HL-60 (cell line): ENCODE measurements around the gene PLPPR5.

Experiments used
- DNase-seq, 2 experiments: peaks; one replicate each; pipeline ENCODE4 v3.0.0-alpha.2; 2010 to 2020; ENCODE audit warnings: low read depth in 1 of 2, low spot score in 1 of 2
- H3K27ac ChIP-seq: fragments of 250-450 bp; sonication (Bioruptor Pico); replicated peaks from 2 replicates; pipeline ENCODE4 v1.5.1; 2020; ENCODE audit warnings: mild to moderate bottlenecking, moderate library complexity
- H3K27me3 ChIP-seq: fragments of 250-450 bp; sonication (Bioruptor Pico); 2 replicates; pipeline ENCODE4 v1.5.1; 2021; ENCODE audit warnings: mild to moderate bottlenecking, moderate library complexity; ENCODE audit not compliant: insufficient read depth, poor library complexity, severe bottlenecking
- H3K4me3 ChIP-seq: replicated peaks from 2 replicates; pipeline ENCODE4 v1.5.1; 2011; ENCODE audit warnings: mild to moderate bottlenecking, control low read depth, low read length; ENCODE audit not compliant: insufficient read depth
- GABPA ChIP-seq: IDR thresholded peaks from 2 replicates; pipeline ENCODE4 v1.6.1; 2012; ENCODE audit warnings: low read depth
- POLR2AphosphoS5 ChIP-seq: IDR thresholded peaks from 2 replicates; pipeline ENCODE4 v1.6.1; 2012; ENCODE audit warnings: low read depth
- SPI1 ChIP-seq: IDR thresholded peaks from 2 replicates; pipeline ENCODE4 v1.6.1; 2012; ENCODE audit warnings: low read depth, mild to moderate bottlenecking, borderline replicate concordance
- TF ChIP-seq, protein P1 (sequence below): IDR thresholded peaks from one replicate; pipeline ENCODE4 v1.5.1; 2011; ENCODE audit warnings: low read length, control low read depth, inconsistent platforms; ENCODE audit not compliant: insufficient read depth
- TF ChIP-seq, protein P2 (sequence below): IDR thresholded peaks from 2 replicates; pipeline ENCODE4 v1.6.1; 2012; ENCODE audit warnings: low read depth; ENCODE audit not compliant: insufficient replicate concordance

PLPPR5 gene

GRCh38 chr1:98981917-98982513, 22.6 kb downstream of the PLPPR5 start:
- no peak overlapping the region for H3K27ac ChIP-seq
- no peak for DNase-seq
- H3K4me3 ChIP-seq, result no peak overlapping the region
- TF ChIP-seq GABPA, result no peak
- TF ChIP-seq, protein P1, sequence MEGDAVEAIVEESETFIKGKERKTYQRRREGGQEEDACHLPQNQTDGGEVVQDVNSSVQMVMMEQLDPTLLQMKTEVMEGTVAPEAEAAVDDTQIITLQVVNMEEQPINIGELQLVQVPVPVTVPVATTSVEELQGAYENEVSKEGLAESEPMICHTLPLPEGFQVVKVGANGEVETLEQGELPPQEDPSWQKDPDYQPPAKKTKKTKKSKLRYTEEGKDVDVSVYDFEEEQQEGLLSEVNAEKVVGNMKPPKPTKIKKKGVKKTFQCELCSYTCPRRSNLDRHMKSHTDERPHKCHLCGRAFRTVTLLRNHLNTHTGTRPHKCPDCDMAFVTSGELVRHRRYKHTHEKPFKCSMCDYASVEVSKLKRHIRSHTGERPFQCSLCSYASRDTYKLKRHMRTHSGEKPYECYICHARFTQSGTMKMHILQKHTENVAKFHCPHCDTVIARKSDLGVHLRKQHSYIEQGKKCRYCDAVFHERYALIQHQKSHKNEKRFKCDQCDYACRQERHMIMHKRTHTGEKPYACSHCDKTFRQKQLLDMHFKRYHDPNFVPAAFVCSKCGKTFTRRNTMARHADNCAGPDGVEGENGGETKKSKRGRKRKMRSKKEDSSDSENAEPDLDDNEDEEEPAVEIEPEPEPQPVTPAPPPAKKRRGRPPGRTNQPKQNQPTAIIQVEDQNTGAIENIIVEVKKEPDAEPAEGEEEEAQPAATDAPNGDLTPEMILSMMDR, result no peak
- no peak for TF ChIP-seq POLR2AphosphoS5
- H3K27me3 ChIP-seq, result no peaks in the 10 kb centered on the region

DNA sequence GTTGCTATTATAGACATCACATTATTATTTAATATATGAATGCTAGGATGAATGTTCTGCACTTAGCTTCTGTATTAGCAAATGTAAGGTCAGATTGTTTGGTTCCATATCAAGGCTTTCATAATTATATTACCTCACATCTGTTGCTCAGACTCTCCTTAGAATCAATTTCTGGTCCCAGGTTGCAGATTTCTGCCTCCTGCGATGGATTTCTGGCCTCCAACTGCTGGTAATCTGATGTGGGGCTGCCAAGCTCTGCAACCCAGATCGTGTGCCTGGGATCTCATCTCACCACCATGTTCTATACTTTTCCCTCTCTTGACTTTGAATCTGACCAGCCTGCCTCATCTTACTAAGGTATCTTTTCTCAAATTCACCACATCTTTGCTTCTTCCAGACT, 25.2 kb downstream of the PLPPR5 start:
- H3K27me3 ChIP-seq, result no peaks in the 10 kb centered on the region
- H3K4me3 ChIP-seq, result no peak overlapping the region
- H3K27ac ChIP-seq, result no peak overlapping the region
- TF ChIP-seq GABPA (no peak), SPI1 (no peak), POLR2AphosphoS5 (no peak)
- TF ChIP-seq, protein P2, sequence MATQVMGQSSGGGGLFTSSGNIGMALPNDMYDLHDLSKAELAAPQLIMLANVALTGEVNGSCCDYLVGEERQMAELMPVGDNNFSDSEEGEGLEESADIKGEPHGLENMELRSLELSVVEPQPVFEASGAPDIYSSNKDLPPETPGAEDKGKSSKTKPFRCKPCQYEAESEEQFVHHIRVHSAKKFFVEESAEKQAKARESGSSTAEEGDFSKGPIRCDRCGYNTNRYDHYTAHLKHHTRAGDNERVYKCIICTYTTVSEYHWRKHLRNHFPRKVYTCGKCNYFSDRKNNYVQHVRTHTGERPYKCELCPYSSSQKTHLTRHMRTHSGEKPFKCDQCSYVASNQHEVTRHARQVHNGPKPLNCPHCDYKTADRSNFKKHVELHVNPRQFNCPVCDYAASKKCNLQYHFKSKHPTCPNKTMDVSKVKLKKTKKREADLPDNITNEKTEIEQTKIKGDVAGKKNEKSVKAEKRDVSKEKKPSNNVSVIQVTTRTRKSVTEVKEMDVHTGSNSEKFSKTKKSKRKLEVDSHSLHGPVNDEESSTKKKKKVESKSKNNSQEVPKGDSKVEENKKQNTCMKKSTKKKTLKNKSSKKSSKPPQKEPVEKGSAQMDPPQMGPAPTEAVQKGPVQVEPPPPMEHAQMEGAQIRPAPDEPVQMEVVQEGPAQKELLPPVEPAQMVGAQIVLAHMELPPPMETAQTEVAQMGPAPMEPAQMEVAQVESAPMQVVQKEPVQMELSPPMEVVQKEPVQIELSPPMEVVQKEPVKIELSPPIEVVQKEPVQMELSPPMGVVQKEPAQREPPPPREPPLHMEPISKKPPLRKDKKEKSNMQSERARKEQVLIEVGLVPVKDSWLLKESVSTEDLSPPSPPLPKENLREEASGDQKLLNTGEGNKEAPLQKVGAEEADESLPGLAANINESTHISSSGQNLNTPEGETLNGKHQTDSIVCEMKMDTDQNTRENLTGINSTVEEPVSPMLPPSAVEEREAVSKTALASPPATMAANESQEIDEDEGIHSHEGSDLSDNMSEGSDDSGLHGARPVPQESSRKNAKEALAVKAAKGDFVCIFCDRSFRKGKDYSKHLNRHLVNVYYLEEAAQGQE, result no peak
- TF ChIP-seq, protein P1, result no peak
- DNase-seq, result no peak

DNA sequence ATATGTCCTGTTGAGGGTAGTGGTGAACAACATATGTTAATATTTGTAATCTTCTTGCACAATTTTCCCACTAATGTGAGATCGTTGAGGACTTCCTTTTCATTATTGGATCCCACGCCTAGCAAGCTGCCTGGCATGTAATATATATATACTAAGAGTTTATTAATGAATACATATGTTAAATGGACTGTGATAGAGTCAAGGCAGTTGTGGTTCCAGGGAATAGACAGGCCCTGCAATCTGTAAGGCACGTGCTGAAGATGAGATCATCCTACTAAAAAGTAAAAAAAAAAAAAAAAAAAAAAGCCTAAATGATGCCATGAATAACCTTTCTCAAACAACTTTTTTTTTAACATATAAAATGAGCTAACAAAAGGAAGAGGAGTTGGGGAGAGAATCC, 28.9 kb downstream of the PLPPR5 start:
- TF ChIP-seq, protein P1, result no peak
- TF ChIP-seq, protein P2, result no peak
- Histone ChIP-seq H3K27me3 (no peaks in the 10 kb centered on the region), H3K4me3 (no peak overlapping the region), H3K27ac (no peak overlapping the region)
- DNase-seq, result no peak

DNA sequence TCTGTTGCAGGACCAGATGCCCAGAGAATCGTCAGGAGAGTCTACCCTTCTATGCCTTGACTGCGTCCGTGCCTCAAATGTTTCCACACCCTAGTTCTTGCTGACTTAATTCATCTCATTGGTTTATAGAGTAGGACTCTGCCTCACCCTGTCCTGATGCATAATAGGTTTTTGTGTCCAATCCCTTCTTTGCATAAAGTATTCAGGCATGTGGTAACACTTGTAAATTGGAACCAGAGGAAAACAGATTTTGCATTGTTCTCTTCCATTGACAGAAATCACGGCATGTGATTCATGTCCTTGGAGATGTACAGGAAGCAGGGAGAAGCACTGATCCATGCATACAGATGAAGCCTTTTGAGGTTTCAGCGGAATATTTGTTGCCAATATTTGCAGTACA, 29.5 kb downstream of the PLPPR5 start:
- no peak overlapping the region for H3K4me3 ChIP-seq
- H3K27ac ChIP-seq, result no peak overlapping the region
- TF ChIP-seq, protein P2, result no peak
- DNase-seq, result no peak
- H3K27me3 ChIP-seq, result no peaks in the 10 kb centered on the region
